GM23338 (cell line): ENCODE results near the gene NUMBL. TPM values are rescaled to one million over a fixed set of nuclear protein-coding genes. Genes with fewer than 3 reads are reported as not detected.

Experiments
- ATAC-seq: fragments of 200-7000 bp; cut with Tn5 transposase; 3 replicates; pipeline ENCODE4 v1.9.1; 2020
- DNase-seq: peaks from one replicate; pipeline ENCODE4 v3.0.0-alpha.2; 2015; ENCODE audit warnings: low spot score
- H2AFZ ChIP-seq: fragments of 200-600 bp; sonication (generic); 2 replicates; pipeline ENCODE4 v1.8.0; 2016; ENCODE audit warnings: antibody characterized with exemption, mild to moderate bottlenecking, moderate library complexity
- H3F3A ChIP-seq: fragments of 200-600 bp; sonication (generic); replicated peaks from 2 replicates; pipeline ENCODE4 v1.8.0; 2017; ENCODE audit warnings: antibody characterized with exemption, mixed run types, low read depth
- H3K27ac ChIP-seq: fragments of 200-600 bp; sonication (generic); 2 replicates; pipeline ENCODE4 v1.6.1; 2016; ENCODE audit warnings: low read depth
- H3K27me3 ChIP-seq: fragments of 200-600 bp; sonication (generic); 2 replicates; pipeline ENCODE4 v1.8.0; 2016; ENCODE audit warnings: mild to moderate bottlenecking, mixed run types, moderate library complexity; ENCODE audit not compliant: insufficient read depth
- H3K36me3 ChIP-seq: fragments of 200-600 bp; sonication (generic); 2 replicates; pipeline ENCODE4 v1.8.0; 2016; ENCODE audit warnings: mild to moderate bottlenecking; ENCODE audit not compliant: insufficient read depth
- H3K4me1 ChIP-seq: fragments of 200-600 bp; sonication (generic); 2 replicates; pipeline ENCODE4 v1.8.0; 2016; ENCODE audit warnings: mild to moderate bottlenecking, moderate library complexity; ENCODE audit not compliant: insufficient read depth
- H3K4me2 ChIP-seq: fragments of 200-600 bp; sonication (generic); 2 replicates; pipeline ENCODE4 v1.7.1; 2017; ENCODE audit warnings: mixed run types
- H3K4me3 ChIP-seq: fragments of 200-600 bp; sonication (generic); 2 replicates; pipeline ENCODE4 v1.6.1; 2016; ENCODE audit warnings: mixed run types
- H3K79me2 ChIP-seq: fragments of 200-600 bp; sonication (generic); replicated peaks from 2 replicates; pipeline ENCODE4 v1.8.0; 2017; ENCODE audit warnings: mild to moderate bottlenecking; ENCODE audit not compliant: insufficient read depth
- H3K9me2 ChIP-seq: fragments of 200-600 bp; sonication (generic); 2 replicates; pipeline ENCODE4 v1.8.0; 2017; ENCODE audit not compliant: insufficient read depth
- H4K20me1 ChIP-seq: fragments of 200-600 bp; sonication (generic); replicated peaks from 2 replicates; pipeline ENCODE4 v1.8.0; 2017; ENCODE audit warnings: mild to moderate bottlenecking; ENCODE audit not compliant: insufficient read depth
- H3K27ac Mint-ChIP-seq: 2 replicates; pipeline ENCODE4 v1.8.0; 2020; ENCODE audit warnings: inconsistent platforms, mild to moderate bottlenecking, moderate library complexity, mixed read lengths
- H3K27me3 Mint-ChIP-seq: 3 replicates; pipeline ENCODE4 v1.8.0; 2022; ENCODE audit warnings: low read depth, mild to moderate bottlenecking, moderate library complexity, mixed read lengths, inconsistent platforms; ENCODE audit not compliant: insufficient read depth, poor library complexity
- H3K36me3 Mint-ChIP-seq: 3 replicates; pipeline ENCODE4 v1.8.0; 2021; ENCODE audit warnings: low read depth, mild to moderate bottlenecking, inconsistent platforms, moderate library complexity, mixed read lengths
- H3K4me1 Mint-ChIP-seq: 3 replicates; pipeline ENCODE4 v1.8.0; 2020; ENCODE audit warnings: mild to moderate bottlenecking, inconsistent platforms, mixed read lengths
- H3K4me3 Mint-ChIP-seq: 3 replicates; pipeline ENCODE4 v1.8.0; 2021; ENCODE audit warnings: moderate library complexity, mild to moderate bottlenecking, inconsistent platforms, mixed read lengths
- H3K9me3 Mint-ChIP-seq: 3 replicates; pipeline ENCODE4 v1.8.0; 2020; ENCODE audit warnings: moderate library complexity, mild to moderate bottlenecking, inconsistent platforms, mixed read lengths
- CREB1 ChIP-seq: fragments of 250-450 bp; sonication (Bioruptor Pico); IDR thresholded peaks from 2 replicates; pipeline ENCODE4 v1.5.0; 2020; ENCODE audit warnings: low read depth, mild to moderate bottlenecking, moderate library complexity
- EZH2 ChIP-seq: fragments of 200-600 bp; sonication (generic); IDR thresholded peaks from one replicate; pipeline ENCODE4 v1.8.0; 2017; ENCODE audit warnings: antibody characterized with exemption, mild to moderate bottlenecking, low read depth; ENCODE audit not compliant: unreplicated experiment
- EZH2phosphoT487 ChIP-seq: fragments of 200-600 bp; sonication (generic); IDR thresholded peaks from one replicate; pipeline ENCODE4 v1.8.1; 2018; ENCODE audit warnings: antibody characterized with exemption; ENCODE audit not compliant: unreplicated experiment
- JUNB ChIP-seq: IDR thresholded peaks from one replicate; pipeline ENCODE4 v1.6.1; 2016; ENCODE audit warnings: antibody characterized with exemption; ENCODE audit not compliant: unreplicated experiment
- NANOG ChIP-seq: IDR thresholded peaks from 2 replicates; pipeline ENCODE4 v1.6.1; 2016; ENCODE audit warnings: antibody characterized with exemption, borderline replicate concordance
- POLR2AphosphoS5 ChIP-seq: IDR thresholded peaks from 2 replicates; pipeline ENCODE4 v1.6.1; 2016; ENCODE audit warnings: antibody characterized with exemption, low read depth
- STAT1 ChIP-seq: IDR thresholded peaks from one replicate; pipeline ENCODE4 v1.6.1; 2016; ENCODE audit warnings: antibody characterized with exemption; ENCODE audit not compliant: unreplicated experiment
- ZNF114 ChIP-seq: fragments of 250-450 bp; sonication (Bioruptor Pico); IDR thresholded peaks from 2 replicates; pipeline ENCODE4 v1.5.0; 2020; ENCODE audit warnings: mild to moderate bottlenecking, moderate library complexity
- ZNF331 ChIP-seq: fragments of 250-450 bp; sonication (Bioruptor Pico); IDR thresholded peaks from 2 replicates; pipeline ENCODE4 v1.5.0; 2020; ENCODE audit warnings: low read depth, mild to moderate bottlenecking, moderate library complexity
- polyA plus RNA-seq: library from polyadenylated mRNA; unstranded; fragments of >200 nt; fragmentation: Nextera tagmentation; extraction: Ambion mirVana; gene quantifications from 2 replicates; pipeline ENCODE4 v1.2.1, GENCODE V29; 2016
- total RNA-seq: library from RNA; depleted of rRNA; stranded (reverse); fragments of >200 nt; shearing (Covaris generic); gene quantifications from 2 replicates; pipeline ENCODE4 v1.2.3, GENCODE V29; 2014
- TF ChIP-seq, protein P1 (sequence below): IDR thresholded peaks from one replicate; pipeline ENCODE4 v1.6.1; 2018; ENCODE audit warnings: antibody characterized with exemption; ENCODE audit not compliant: unreplicated experiment
- TF ChIP-seq, protein P2 (sequence below), 2 experiments: fragments of 200-600 bp in 1 of 2; sonication (generic) in 1 of 2; conservative IDR thresholded peaks; 2 replicates each; pipeline versions ENCODE4 v1.5.1 to v1.6.1; 2016 to 2017; ENCODE audit warnings: antibody characterized with exemption in 2 of 2, low read depth in 2 of 2, mild to moderate bottlenecking in 2 of 2, moderate library complexity in 1 of 2
- TF ChIP-seq, protein P3 (sequence below): fragments of 250-450 bp; sonication (Bioruptor Pico); IDR thresholded peaks from 2 replicates; pipeline ENCODE4 v1.5.0; 2020; ENCODE audit warnings: mild to moderate bottlenecking, moderate library complexity
- TF ChIP-seq, protein P4 (sequence below): IDR thresholded peaks from 2 replicates; pipeline ENCODE4 v1.6.1; 2016; ENCODE audit warnings: antibody characterized with exemption

NUMBL gene
- total and polyA plus RNA-seq, 2 experiments from 2014 or later, result 8.5 to 28.5 TPM

DNA sequence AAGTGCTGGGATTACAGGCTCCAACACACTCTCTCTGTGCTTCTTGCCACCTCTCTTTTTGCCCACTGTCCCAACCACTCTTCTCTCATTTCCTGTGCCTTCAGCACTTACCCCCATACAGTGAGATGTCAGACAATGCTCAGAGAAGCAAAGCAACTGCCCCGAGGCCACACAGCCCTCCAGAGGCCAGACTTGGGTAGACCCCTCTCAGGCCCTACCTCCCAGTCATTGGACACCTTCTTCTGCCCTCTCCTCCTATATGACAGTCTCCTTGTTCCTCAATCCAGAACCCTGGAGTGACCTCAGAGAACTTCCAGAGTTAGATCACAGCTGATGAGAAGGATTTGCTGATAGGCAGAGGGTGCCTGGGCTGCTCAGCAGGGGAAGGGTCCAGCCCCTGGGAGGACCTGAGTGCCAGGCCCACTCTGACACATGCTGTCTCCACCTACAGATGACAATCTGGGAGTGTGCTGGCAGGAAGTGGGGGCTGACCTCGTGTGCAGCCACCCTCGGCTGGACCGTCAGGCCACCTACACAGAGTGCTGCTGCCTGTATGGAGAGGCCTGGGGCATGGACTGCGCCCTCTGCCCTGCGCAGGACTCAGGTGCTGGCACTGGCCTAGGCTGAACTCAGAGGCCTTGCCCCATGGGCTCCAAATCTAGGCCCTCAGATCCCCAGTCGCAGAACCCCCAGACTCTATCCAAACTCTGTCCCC lies 64.9 kb downstream of the NUMBL start:
- no peak overlapping the region for H3K4me3 Mint-ChIP-seq
- Histone ChIP-seq H3K79me2 (no peaks in the 10 kb centered on the region), H4K20me1 (peaks cover 2% of the 10 kb centered on the region; the same call in 1 of the 2 replicates), H3K27ac (no peak overlapping the region), H3K4me2 (no peak overlapping the region), H3K27me3 (no peaks in the 10 kb centered on the region), H3K4me3 (no peak overlapping the region), H3K9me2 (no peaks in the 10 kb centered on the region), H3K4me1 (peaks cover 11% of the 10 kb centered on the region), H2AFZ (no peak overlapping the region), H3K36me3 (peaks cover 4% of the 10 kb centered on the region; the same call in 1 of the 2 replicates), H3F3A (peaks cover 9% of the 10 kb centered on the region; the same call in 1 of the 2 replicates)
- H3K27me3 Mint-ChIP-seq, result peaks cover 21% of the 10 kb centered on the region
- TF ChIP-seq ZNF114 (CRISPR knock-in tag) (no peak), JUNB (no peak), STAT1 (no peak), EZH2phosphoT487 (no peak), NANOG (no peak), ZNF331 (CRISPR knock-in tag) (no peak), POLR2AphosphoS5 (no peak), CREB1 (no peak), EZH2 (no peak)
- TF ChIP-seq, protein P1, sequence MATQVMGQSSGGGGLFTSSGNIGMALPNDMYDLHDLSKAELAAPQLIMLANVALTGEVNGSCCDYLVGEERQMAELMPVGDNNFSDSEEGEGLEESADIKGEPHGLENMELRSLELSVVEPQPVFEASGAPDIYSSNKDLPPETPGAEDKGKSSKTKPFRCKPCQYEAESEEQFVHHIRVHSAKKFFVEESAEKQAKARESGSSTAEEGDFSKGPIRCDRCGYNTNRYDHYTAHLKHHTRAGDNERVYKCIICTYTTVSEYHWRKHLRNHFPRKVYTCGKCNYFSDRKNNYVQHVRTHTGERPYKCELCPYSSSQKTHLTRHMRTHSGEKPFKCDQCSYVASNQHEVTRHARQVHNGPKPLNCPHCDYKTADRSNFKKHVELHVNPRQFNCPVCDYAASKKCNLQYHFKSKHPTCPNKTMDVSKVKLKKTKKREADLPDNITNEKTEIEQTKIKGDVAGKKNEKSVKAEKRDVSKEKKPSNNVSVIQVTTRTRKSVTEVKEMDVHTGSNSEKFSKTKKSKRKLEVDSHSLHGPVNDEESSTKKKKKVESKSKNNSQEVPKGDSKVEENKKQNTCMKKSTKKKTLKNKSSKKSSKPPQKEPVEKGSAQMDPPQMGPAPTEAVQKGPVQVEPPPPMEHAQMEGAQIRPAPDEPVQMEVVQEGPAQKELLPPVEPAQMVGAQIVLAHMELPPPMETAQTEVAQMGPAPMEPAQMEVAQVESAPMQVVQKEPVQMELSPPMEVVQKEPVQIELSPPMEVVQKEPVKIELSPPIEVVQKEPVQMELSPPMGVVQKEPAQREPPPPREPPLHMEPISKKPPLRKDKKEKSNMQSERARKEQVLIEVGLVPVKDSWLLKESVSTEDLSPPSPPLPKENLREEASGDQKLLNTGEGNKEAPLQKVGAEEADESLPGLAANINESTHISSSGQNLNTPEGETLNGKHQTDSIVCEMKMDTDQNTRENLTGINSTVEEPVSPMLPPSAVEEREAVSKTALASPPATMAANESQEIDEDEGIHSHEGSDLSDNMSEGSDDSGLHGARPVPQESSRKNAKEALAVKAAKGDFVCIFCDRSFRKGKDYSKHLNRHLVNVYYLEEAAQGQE, result no peak
- TF ChIP-seq, protein P2, sequence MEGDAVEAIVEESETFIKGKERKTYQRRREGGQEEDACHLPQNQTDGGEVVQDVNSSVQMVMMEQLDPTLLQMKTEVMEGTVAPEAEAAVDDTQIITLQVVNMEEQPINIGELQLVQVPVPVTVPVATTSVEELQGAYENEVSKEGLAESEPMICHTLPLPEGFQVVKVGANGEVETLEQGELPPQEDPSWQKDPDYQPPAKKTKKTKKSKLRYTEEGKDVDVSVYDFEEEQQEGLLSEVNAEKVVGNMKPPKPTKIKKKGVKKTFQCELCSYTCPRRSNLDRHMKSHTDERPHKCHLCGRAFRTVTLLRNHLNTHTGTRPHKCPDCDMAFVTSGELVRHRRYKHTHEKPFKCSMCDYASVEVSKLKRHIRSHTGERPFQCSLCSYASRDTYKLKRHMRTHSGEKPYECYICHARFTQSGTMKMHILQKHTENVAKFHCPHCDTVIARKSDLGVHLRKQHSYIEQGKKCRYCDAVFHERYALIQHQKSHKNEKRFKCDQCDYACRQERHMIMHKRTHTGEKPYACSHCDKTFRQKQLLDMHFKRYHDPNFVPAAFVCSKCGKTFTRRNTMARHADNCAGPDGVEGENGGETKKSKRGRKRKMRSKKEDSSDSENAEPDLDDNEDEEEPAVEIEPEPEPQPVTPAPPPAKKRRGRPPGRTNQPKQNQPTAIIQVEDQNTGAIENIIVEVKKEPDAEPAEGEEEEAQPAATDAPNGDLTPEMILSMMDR (conservative IDR thresholded peaks at IDR 0.05; ENCODE audit: low read depth in 2 of 2), result no peak
- TF ChIP-seq, protein P3, sequence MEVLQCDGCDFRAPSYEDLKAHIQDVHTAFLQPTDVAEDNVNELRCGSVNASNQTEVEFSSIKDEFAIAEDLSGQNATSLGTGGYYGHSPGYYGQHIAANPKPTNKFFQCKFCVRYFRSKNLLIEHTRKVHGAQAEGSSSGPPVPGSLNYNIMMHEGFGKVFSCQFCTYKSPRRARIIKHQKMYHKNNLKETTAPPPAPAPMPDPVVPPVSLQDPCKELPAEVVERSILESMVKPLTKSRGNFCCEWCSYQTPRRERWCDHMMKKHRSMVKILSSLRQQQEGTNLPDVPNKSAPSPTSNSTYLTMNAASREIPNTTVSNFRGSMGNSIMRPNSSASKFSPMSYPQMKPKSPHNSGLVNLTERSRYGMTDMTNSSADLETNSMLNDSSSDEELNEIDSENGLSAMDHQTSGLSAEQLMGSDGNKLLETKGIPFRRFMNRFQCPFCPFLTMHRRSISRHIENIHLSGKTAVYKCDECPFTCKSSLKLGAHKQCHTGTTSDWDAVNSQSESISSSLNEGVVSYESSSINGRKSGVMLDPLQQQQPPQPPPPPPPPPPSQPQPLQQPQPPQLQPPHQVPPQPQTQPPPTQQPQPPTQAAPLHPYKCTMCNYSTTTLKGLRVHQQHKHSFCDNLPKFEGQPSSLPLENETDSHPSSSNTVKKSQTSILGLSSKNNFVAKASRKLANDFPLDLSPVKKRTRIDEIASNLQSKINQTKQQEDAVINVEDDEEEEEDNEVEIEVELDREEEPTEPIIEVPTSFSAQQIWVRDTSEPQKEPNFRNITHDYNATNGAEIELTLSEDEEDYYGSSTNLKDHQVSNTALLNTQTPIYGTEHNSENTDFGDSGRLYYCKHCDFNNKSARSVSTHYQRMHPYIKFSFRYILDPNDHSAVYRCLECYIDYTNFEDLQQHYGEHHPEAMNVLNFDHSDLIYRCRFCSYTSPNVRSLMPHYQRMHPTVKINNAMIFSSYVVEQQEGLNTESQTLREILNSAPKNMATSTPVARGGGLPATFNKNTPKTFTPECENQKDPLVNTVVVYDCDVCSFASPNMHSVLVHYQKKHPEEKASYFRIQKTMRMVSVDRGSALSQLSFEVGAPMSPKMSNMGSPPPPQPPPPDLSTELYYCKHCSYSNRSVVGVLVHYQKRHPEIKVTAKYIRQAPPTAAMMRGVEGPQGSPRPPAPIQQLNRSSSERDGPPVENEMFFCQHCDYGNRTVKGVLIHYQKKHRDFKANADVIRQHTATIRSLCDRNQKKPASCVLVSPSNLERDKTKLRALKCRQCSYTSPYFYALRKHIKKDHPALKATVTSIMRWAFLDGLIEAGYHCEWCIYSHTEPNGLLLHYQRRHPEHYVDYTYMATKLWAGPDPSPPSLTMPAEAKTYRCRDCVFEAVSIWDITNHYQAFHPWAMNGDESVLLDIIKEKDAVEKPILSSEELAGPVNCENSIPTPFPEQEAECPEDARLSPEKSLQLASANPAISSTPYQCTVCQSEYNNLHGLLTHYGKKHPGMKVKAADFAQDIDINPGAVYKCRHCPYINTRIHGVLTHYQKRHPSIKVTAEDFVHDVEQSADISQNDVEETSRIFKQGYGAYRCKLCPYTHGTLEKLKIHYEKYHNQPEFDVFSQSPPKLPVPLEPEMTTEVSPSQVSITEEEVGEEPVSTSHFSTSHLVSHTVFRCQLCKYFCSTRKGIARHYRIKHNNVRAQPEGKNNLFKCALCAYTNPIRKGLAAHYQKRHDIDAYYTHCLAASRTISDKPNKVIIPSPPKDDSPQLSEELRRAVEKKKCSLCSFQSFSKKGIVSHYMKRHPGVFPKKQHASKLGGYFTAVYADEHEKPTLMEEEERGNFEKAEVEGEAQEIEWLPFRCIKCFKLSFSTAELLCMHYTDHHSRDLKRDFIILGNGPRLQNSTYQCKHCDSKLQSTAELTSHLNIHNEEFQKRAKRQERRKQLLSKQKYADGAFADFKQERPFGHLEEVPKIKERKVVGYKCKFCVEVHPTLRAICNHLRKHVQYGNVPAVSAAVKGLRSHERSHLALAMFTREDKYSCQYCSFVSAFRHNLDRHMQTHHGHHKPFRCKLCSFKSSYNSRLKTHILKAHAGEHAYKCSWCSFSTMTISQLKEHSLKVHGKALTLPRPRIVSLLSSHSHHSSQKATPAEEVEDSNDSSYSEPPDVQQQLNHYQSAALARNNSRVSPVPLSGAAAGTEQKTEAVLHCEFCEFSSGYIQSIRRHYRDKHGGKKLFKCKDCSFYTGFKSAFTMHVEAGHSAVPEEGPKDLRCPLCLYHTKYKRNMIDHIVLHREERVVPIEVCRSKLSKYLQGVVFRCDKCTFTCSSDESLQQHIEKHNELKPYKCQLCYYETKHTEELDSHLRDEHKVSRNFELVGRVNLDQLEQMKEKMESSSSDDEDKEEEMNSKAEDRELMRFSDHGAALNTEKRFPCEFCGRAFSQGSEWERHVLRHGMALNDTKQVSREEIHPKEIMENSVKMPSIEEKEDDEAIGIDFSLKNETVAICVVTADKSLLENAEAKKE (CRISPR knock-in tag), result no peak
- TF ChIP-seq, protein P4, sequence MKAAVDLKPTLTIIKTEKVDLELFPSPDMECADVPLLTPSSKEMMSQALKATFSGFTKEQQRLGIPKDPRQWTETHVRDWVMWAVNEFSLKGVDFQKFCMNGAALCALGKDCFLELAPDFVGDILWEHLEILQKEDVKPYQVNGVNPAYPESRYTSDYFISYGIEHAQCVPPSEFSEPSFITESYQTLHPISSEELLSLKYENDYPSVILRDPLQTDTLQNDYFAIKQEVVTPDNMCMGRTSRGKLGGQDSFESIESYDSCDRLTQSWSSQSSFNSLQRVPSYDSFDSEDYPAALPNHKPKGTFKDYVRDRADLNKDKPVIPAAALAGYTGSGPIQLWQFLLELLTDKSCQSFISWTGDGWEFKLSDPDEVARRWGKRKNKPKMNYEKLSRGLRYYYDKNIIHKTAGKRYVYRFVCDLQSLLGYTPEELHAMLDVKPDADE, result no peak
- peaks cover 48% of the 10 kb centered on the region for H3K36me3 Mint-ChIP-seq
- no peaks in the 10 kb centered on the region; the same call in 2 of the 3 replicates for H3K9me3 Mint-ChIP-seq
- no peak overlapping the region for H3K27ac Mint-ChIP-seq
- peaks cover 22% of the 10 kb centered on the region for H3K4me1 Mint-ChIP-seq
- DNase-seq (no peak), ATAC-seq (no peak)
